ENCODE data around the gene NCAPG2.
A peak's percentile ranks its signal among the peaks of the same experiment; 100 is the strongest.

The NCAPG2 gene

GRCh38 chr7:158602905-158603772 is 101.5 kb downstream of the NCAPG2 start:
- peak; percentile 59 for DNase-seq (ENCODE audit: low spot score)
- no peak for FAIRE-seq

- DNase-seq (ENCODE audit: low spot score) (no peak), FAIRE-seq (no peak)
These were observed 102.6 kb downstream of the NCAPG2 start for GRCh38 chr7:158602041-158602440.

- FAIRE-seq: no peak
These were observed 103.5 kb downstream of the NCAPG2 start for GRCh38 chr7:158601090-158601489.

GRCh38 chr7:158596745-158597144 is 107.9 kb downstream of the NCAPG2 start:
- FAIRE-seq: no peak
- no peak for DNase-seq (ENCODE audit: low spot score)

More at GRCh38 chr7:158601090-158601489, 103.5 kb downstream of the NCAPG2 start:
- no peak for DNase-seq (ENCODE audit: low spot score)

GRCh38 chr7:158596309-158596708 is 108.3 kb downstream of the NCAPG2 start:
- FAIRE-seq (no peak), DNase-seq (ENCODE audit: low spot score) (no peak)

GRCh38 chr7:158595068-158595467 is 109.5 kb downstream of the NCAPG2 start:
- no peak for FAIRE-seq
- DNase-seq (ENCODE audit: low spot score): no peak

GRCh38 chr7:158592541-158592940 is 112.1 kb downstream of the NCAPG2 start:
- DNase-seq (ENCODE audit: low spot score) (no peak), FAIRE-seq (no peak)

- no peak for FAIRE-seq
- no peak for DNase-seq (ENCODE audit: low spot score)
These were observed 112.7 kb downstream of the NCAPG2 start for GRCh38 chr7:158591944-158592343.

- DNase-seq (ENCODE audit: low spot score): no peak
- FAIRE-seq: no peak
These were observed 114.4 kb downstream of the NCAPG2 start for GRCh38 chr7:158590181-158590530.

GRCh38 chr7:158589653-158590052 is 115.0 kb downstream of the NCAPG2 start:
- no peak for DNase-seq (ENCODE audit: low spot score)
- no peak for FAIRE-seq

- FAIRE-seq (no peak), DNase-seq (ENCODE audit: low spot score) (no peak)
These were observed 115.6 kb downstream of the NCAPG2 start for GRCh38 chr7:158588878-158589442.

- no peak for FAIRE-seq
These were observed 116.3 kb downstream of the NCAPG2 start for GRCh38 chr7:158588085-158588877.

GRCh38 chr7:158587162-158588084 is 117.2 kb downstream of the NCAPG2 start, which contains the start of gene PTPRN2:
PTPRN2 (minus strand) TSS chr7:158587823.
- FAIRE-seq (no peak), DNase-seq (ENCODE audit: low spot score) (no peak)

More at GRCh38 chr7:158588085-158588877, 116.3 kb downstream of the NCAPG2 start:
- DNase-seq (ENCODE audit: low spot score): no peak

- no peak for FAIRE-seq
- no peak for DNase-seq (ENCODE audit: low spot score)
These were observed 118.0 kb downstream of the NCAPG2 start for GRCh38 chr7:158586499-158587161.

GRCh38 chr7:158585721-158586498 is 118.7 kb downstream of the NCAPG2 start:
- FAIRE-seq (no peak), DNase-seq (ENCODE audit: low spot score) (no peak)

GRCh38 chr7:158584407-158584806 is 120.2 kb downstream of the NCAPG2 start:
- DNase-seq (ENCODE audit: low spot score) (no peak), FAIRE-seq (no peak)

- no peak for DNase-seq (ENCODE audit: low spot score)
- FAIRE-seq: no peak
These were observed 120.8 kb downstream of the NCAPG2 start for GRCh38 chr7:158583810-158584209.

GRCh38 chr7:158583143-158583542 is 121.5 kb downstream of the NCAPG2 start:
- DNase-seq (ENCODE audit: low spot score) (no peak), FAIRE-seq (no peak)

- FAIRE-seq (no peak), DNase-seq (ENCODE audit: low spot score) (no peak)
These were observed 122.5 kb downstream of the NCAPG2 start for GRCh38 chr7:158582089-158582456.

All from RCC 7860 (cell line).